ENCODE measurements around the gene ART5. TPM values are rescaled to one million over a fixed set of nuclear protein-coding genes. Genes with fewer than 3 reads are reported as not detected.
"Not testable (repeated sequence)": the region's sequence is repeated elsewhere in the genome, so short reads cannot be mapped to it uniquely, and the experiment has no call there.

The ART5 gene
- total and polyA plus RNA-seq, 3 experiments from 2014 or later = not detected

GRCh38 chr11:3649374-3649773, 7.6 kb upstream of the ART5 start:
- DNase-seq; H3K4me3 ChIP-seq (ENCODE audit: low read length); H3K36me3 ChIP-seq (ENCODE audit: insufficient read depth, low read length); H3K27ac ChIP-seq (ENCODE audit: low read depth, low read length); H3K4me1 ChIP-seq (ENCODE audit: insufficient read depth, low read length); CTCF ChIA-PET; H3K4me3 Mint-ChIP-seq; H3K4me1 Mint-ChIP-seq; POLR2A ChIA-PET; H3K9me3 ChIP-seq (ENCODE audit: low read length); H3K36me3 Mint-ChIP-seq; H3K27ac Mint-ChIP-seq; H3K9me3 Mint-ChIP-seq; H3K27me3 ChIP-seq (ENCODE audit: insufficient read depth, low read length, poor library complexity, severe bottlenecking): not testable (repeated sequence)
- H3K27me3 Mint-ChIP-seq = peaks cover 14 to 62% of the 10 kb centered on the region in 2 donors

DNA sequence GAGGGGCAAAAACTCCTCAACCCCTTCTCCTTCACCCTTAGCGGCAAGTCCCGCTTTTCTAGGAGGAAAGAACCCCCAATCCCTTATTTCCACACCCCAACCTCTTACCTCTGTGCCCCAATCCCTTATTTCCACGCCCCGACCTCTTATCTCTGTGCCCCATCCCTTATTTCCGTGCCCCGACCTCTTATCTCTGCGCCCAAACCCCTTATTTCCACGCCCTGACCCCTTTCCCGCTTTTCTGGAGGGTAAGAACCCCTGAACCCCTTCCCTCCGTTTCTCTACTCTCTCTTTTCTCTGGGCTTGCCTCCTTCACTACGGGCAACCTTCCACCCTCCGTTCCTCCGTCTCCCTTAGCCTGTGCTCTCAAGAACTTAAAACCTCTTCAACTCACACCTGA, 7.1 kb upstream of the ART5 start:
- H3K9me3 ChIP-seq (ENCODE audit: low read length); H3K27ac ChIP-seq (ENCODE audit: low read depth, low read length); H3K27me3 ChIP-seq (ENCODE audit: insufficient read depth, low read length, poor library complexity, severe bottlenecking); H3K27ac Mint-ChIP-seq; H3K4me1 ChIP-seq (ENCODE audit: insufficient read depth, low read length); H3K36me3 Mint-ChIP-seq; POLR2A ChIA-PET; CTCF ChIA-PET; H3K4me3 Mint-ChIP-seq; H3K36me3 ChIP-seq (ENCODE audit: insufficient read depth, low read length); H3K4me3 ChIP-seq (ENCODE audit: low read length); DNase-seq; H3K4me1 Mint-ChIP-seq; H3K9me3 Mint-ChIP-seq: not testable (repeated sequence)
- H3K27me3 Mint-ChIP-seq = peaks cover 17 to 66% of the 10 kb centered on the region in 2 donors

- Histone ChIP-seq H3K36me3 (ENCODE audit: insufficient read depth, low read length) (no peaks in the 10 kb centered on the region), H3K27me3 (ENCODE audit: insufficient read depth, low read length, poor library complexity, severe bottlenecking) (peaks cover 4% of the 10 kb centered on the region), H3K4me1 (ENCODE audit: insufficient read depth, low read length) (peaks cover 9% of the 10 kb centered on the region), H3K4me3 (ENCODE audit: low read length) (no peak overlapping the region), H3K27ac (ENCODE audit: low read depth, low read length) (no peak overlapping the region), H3K9me3 (ENCODE audit: low read length) (no peaks in the 10 kb centered on the region)
- DNase-seq = no peak
- peaks cover 36 to 76% of the 10 kb centered on the region in 2 donors for H3K27me3 Mint-ChIP-seq
- POLR2A ChIA-PET = no interaction called here
- H3K4me1 Mint-ChIP-seq = peaks cover 7 to 18% (median 7%) of the 10 kb centered on the region in 3 donors
- H3K4me3 Mint-ChIP-seq = no peak overlapping the region
- no peak overlapping the region for H3K27ac Mint-ChIP-seq
- CTCF ChIA-PET = no interaction called here
- H3K36me3 Mint-ChIP-seq = no peaks in the 10 kb centered on the region
- peaks cover 0 to 2% (median 0%) of the 10 kb centered on the region in 5 donors for H3K9me3 Mint-ChIP-seq
Observed at GRCh38 chr11:3645552-3645951, 3.8 kb upstream of the ART5 start.

GRCh38 chr11:3644817-3645235, 3.0 kb upstream of the ART5 start, which contains the start of gene ART1:
ART1 (plus strand) TSS chr11:3645128; CDS start chr11:3659214, 14,086 bp downstream.
- H3K36me3 ChIP-seq (ENCODE audit: insufficient read depth, low read length) = no peaks in the 10 kb centered on the region
- H3K4me1 ChIP-seq (ENCODE audit: insufficient read depth, low read length) = peaks cover 9% of the 10 kb centered on the region
- peaks cover 36 to 72% of the 10 kb centered on the region in 2 donors for H3K27me3 Mint-ChIP-seq
- no peaks in the 10 kb centered on the region for H3K9me3 ChIP-seq (ENCODE audit: low read length)
- H3K4me3 ChIP-seq (ENCODE audit: low read length) = no peak within 1 kb of the TSS
- CTCF ChIA-PET = no interaction called here
- peaks cover 4% of the 10 kb centered on the region for H3K27me3 ChIP-seq (ENCODE audit: insufficient read depth, low read length, poor library complexity, severe bottlenecking)
- H3K4me1 Mint-ChIP-seq = peaks cover 7 to 18% (median 7%) of the 10 kb centered on the region in 3 donors
- POLR2A ChIA-PET = no interaction called here
- no peak within 1 kb of the TSS for H3K27ac Mint-ChIP-seq
- no peak for DNase-seq
- no peaks in the 10 kb centered on the region for H3K36me3 Mint-ChIP-seq
- H3K27ac ChIP-seq (ENCODE audit: low read depth, low read length) = no peak within 1 kb of the TSS
- H3K9me3 Mint-ChIP-seq = peaks cover 0 to 2% (median 0%) of the 10 kb centered on the region in 5 donors
- H3K4me3 Mint-ChIP-seq = no peak within 1 kb of the TSS

DNA sequence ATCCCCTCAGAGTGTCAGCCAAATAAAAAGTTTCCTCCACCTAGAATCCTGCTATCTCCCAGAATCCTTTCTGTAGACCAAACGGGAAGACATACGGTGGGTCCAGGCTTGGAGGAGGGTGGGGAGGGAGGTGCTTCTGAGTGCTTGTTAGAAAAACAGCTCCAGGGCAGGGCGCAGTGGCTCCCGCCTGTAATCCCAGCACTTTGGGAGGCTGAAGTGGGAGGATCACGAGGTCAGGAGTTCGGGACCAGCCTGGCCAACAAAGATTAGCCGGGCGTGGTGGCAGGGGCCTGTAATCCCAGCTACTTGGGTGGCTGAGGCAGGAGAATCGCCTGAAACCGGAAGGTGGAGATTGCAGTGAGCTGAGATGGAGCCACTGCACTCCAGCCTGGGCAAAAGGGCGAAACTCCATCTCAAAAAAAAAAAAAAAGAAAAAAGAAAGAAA, 1.3 kb upstream of the ART5 start:
- H3K27me3 ChIP-seq (ENCODE audit: insufficient read depth, low read length, poor library complexity, severe bottlenecking); H3K9me3 Mint-ChIP-seq; CTCF ChIA-PET; POLR2A ChIA-PET; H3K36me3 ChIP-seq (ENCODE audit: insufficient read depth, low read length); H3K4me1 ChIP-seq (ENCODE audit: insufficient read depth, low read length); H3K27ac Mint-ChIP-seq; H3K36me3 Mint-ChIP-seq; H3K9me3 ChIP-seq (ENCODE audit: low read length): not testable (repeated sequence)
- DNase-seq = peak in 1 of 5 donors; percentile 28
- Histone ChIP-seq H3K4me3 (ENCODE audit: low read length) (peak overlapping the region; percentile 38), H3K27ac (ENCODE audit: low read depth, low read length) (peak overlapping the region; percentile 47)
- Mint-ChIP-seq H3K4me3 (peak overlapping the region in 5 of 7 donors; percentile 50 to 89 (median 57)), H3K27me3 (peaks cover 33 to 68% of the 10 kb centered on the region in 2 donors), H3K4me1 (peaks cover 7 to 18% (median 7%) of the 10 kb centered on the region in 3 donors)

DNA sequence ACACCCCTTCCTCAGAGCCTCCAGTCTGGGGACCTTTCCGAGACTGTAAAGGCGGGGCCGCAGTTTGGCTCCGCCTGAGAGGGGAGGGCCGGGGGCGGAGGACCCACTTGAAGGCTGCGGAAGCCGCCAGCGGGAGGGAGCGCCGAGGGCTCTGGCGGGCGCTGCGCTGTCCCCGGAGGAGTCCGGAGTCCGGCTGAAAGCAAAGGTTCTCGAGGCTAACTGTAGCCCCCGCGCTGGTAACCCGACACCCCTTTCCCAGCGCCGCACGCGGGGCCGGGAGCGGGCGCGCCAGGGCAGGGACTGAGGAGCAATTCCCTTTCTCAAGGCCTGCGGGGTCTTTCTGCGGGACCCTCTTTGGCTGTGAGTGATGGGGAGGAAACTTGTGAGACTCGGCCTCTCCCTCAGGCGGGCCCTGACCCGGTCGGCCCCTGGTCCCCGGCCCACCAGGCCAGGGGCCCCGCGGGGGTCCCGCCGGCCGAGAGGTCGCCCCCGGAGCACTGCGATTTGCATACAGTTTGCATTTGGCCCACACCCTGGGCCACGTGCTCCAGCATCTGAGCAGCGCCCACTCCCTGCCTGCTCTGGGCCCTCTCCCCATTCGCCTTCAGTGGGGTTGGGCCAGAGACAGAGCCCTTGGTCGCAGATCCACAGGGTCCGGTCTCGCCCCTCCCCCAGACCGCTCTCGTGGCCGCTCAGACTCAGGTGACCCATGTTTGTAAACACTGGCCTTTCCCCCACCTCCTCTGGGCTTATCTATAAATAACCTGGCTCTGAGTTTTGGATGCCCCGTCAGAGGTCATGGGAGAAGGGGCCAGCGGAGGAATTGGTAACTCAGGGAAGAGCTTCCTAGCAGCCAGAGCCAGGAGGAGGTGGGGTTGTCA, 519 bp upstream of the ART5 start:
- H3K4me3 ChIP-seq (ENCODE audit: low read length) = peak overlapping the region; percentile 38
- H3K4me1 Mint-ChIP-seq = peaks cover 7 to 18% (median 7%) of the 10 kb centered on the region in 3 donors
- CTCF ChIA-PET = no interaction called here

GRCh38 chr11:3641191-3641590, 601 bp downstream of the ART5 start:
- peak in 1 of 5 donors; percentile 31 for DNase-seq
- peak overlapping the region in 2 of 8 donors; percentile 13 to 47 for H3K27ac Mint-ChIP-seq
- peaks cover 9% of the 10 kb centered on the region for H3K4me1 ChIP-seq (ENCODE audit: insufficient read depth, low read length)
- peaks cover 7 to 18% (median 7%) of the 10 kb centered on the region in 3 donors for H3K4me1 Mint-ChIP-seq
- H3K36me3 Mint-ChIP-seq = no peaks in the 10 kb centered on the region
- H3K27me3 Mint-ChIP-seq = peaks cover 35 to 60% of the 10 kb centered on the region in 2 donors
- H3K9me3 Mint-ChIP-seq = no peaks in the 10 kb centered on the region
- H3K9me3 ChIP-seq (ENCODE audit: low read length) = no peaks in the 10 kb centered on the region
- POLR2A ChIA-PET = no interaction called here
- H3K36me3 ChIP-seq (ENCODE audit: insufficient read depth, low read length) = no peaks in the 10 kb centered on the region
- CTCF ChIA-PET = no interaction called here
- H3K27me3 ChIP-seq (ENCODE audit: insufficient read depth, low read length, poor library complexity, severe bottlenecking) = peaks cover 4% of the 10 kb centered on the region
- H3K4me3 Mint-ChIP-seq = peak overlapping the region; percentile 59 to 80 (median 68)
- H3K4me3 ChIP-seq (ENCODE audit: low read length) = no peak overlapping the region
- no peak overlapping the region for H3K27ac ChIP-seq (ENCODE audit: low read depth, low read length)

More for the DNA sequence above, 519 bp upstream of the ART5 start:
- no peaks in the 10 kb centered on the region for H3K9me3 Mint-ChIP-seq
- H3K4me3 Mint-ChIP-seq = peak overlapping the region; percentile 50 to 89 (median 79)
- peak; percentile 29 to 72 (median 52) for DNase-seq
- Histone ChIP-seq H3K36me3 (ENCODE audit: insufficient read depth, low read length) (no peaks in the 10 kb centered on the region), H3K27ac (ENCODE audit: low read depth, low read length) (peak overlapping the region; percentile 47), H3K27me3 (ENCODE audit: insufficient read depth, low read length, poor library complexity, severe bottlenecking) (peaks cover 4% of the 10 kb centered on the region), H3K9me3 (ENCODE audit: low read length) (no peaks in the 10 kb centered on the region), H3K4me1 (ENCODE audit: insufficient read depth, low read length) (peaks cover 9% of the 10 kb centered on the region)
- POLR2A ChIA-PET = no interaction called here
- H3K27me3 Mint-ChIP-seq = peaks cover 35 to 61% of the 10 kb centered on the region in 2 donors
- peak overlapping the region in 2 of 8 donors; percentile 27 to 92 for H3K27ac Mint-ChIP-seq
- H3K36me3 Mint-ChIP-seq = no peaks in the 10 kb centered on the region

GRCh38 chr11:3639841-3640240, 2.0 kb downstream of the ART5 start:
- H3K27me3 ChIP-seq (ENCODE audit: insufficient read depth, low read length, poor library complexity, severe bottlenecking) = peaks cover 4% of the 10 kb centered on the region
- no peak overlapping the region for H3K4me3 ChIP-seq (ENCODE audit: low read length)
- H3K4me1 ChIP-seq (ENCODE audit: insufficient read depth, low read length) = peaks cover 9% of the 10 kb centered on the region
- H3K36me3 Mint-ChIP-seq = no peaks in the 10 kb centered on the region
- no peaks in the 10 kb centered on the region for H3K9me3 ChIP-seq (ENCODE audit: low read length)
- no peaks in the 10 kb centered on the region for H3K9me3 Mint-ChIP-seq
- no peak overlapping the region for H3K27ac ChIP-seq (ENCODE audit: low read depth, low read length)
- H3K4me1 Mint-ChIP-seq = peaks cover 7 to 18% (median 7%) of the 10 kb centered on the region in 3 donors
- ChIA-PET POLR2A (no interaction called here), CTCF (no interaction called here)
- H3K27me3 Mint-ChIP-seq = peaks cover 31 to 53% of the 10 kb centered on the region in 2 donors
- no peak overlapping the region for H3K27ac Mint-ChIP-seq
- no peaks in the 10 kb centered on the region for H3K36me3 ChIP-seq (ENCODE audit: insufficient read depth, low read length)
- no peak overlapping the region for H3K4me3 Mint-ChIP-seq
- DNase-seq = peak in 1 of 5 donors; percentile 39

Measured in CD8-positive, alpha-beta memory T cell (primary cell).